Islet precursor cell (in vitro differentiated cells): ENCODE data around the gene IFT52.
"Not testable (repeated sequence)": the region's sequence is repeated elsewhere in the genome, so short reads cannot be mapped to it uniquely, and the experiment has no call there.

ENCODE experiments used
- DNase-seq: peaks from one replicate; pipeline ENCODE4 v3.0.0-alpha.2; 2018

IFT52 gene

DNA sequence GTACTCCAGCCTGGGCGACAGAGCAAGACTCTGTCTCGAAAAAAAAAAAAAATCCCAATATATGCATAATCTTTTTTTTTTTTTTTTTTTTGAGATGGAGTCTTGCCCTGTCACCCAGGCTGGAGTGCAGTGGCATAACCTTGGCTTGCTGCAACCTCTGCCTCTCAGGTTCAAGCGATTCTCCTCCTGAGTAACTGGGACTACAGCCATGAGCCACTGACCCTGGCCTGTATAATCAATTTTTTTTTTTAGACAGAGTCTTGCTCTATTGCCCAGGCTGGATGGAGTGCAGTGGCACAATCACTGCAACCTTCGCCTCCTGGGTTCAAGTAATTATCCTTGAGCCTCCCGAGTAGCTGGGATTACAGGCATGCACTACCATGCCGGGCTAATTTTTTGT, 64.4 kb downstream of the IFT52 start:
- DNase-seq = not testable (repeated sequence)

DNA sequence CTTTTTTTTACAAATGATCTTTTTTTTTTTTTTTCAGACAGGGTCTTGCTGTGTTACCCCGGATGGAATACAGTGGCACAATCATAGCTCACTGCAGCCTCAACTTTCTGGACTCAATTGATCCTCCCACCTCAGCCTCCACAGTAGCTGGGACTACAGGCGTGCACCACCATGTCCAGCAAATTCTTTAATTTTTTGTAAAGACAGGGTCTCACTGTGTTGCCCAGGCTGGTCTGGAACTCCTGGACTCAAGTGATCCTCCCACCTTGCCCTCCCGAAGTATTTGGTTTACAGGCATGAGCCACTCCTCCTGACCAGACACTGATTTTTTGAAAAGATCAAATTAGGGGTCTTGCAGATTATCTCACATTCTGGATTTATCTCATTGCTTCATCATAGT, 65.2 kb downstream of the IFT52 start:
- DNase-seq = no peak

DNA sequence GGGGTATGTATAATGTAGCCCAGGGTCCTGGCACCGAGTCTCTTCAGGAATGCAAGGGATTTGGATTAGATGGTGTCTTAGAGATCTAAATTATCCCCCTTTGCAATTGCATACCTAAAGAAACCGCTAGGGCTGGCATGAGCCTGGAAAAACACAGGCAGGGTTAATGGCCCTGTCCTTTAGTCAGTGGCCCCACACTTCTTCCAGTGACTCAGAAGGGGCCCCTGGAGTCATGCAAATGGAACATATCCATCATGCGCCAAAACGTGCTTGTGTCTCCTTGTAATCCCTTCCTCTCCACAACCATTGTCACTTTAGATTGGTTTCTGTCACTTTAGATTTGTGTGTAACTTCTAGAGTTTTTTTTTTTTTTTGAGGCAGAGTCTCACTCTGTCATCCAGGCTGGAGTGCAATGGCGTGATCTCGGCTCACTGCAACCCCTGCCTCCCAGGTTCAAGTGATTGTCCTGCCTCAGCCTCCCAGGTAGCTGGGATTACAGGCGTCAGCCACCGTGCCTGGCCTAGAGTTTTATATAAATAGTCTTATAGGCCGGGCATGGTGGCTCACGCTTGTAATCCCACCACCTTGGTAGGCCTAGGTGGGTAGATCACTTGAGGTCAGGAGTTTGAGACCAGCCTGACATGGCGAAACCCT, 67.5 kb downstream of the IFT52 start:
- peak; percentile 70 for DNase-seq

DNA sequence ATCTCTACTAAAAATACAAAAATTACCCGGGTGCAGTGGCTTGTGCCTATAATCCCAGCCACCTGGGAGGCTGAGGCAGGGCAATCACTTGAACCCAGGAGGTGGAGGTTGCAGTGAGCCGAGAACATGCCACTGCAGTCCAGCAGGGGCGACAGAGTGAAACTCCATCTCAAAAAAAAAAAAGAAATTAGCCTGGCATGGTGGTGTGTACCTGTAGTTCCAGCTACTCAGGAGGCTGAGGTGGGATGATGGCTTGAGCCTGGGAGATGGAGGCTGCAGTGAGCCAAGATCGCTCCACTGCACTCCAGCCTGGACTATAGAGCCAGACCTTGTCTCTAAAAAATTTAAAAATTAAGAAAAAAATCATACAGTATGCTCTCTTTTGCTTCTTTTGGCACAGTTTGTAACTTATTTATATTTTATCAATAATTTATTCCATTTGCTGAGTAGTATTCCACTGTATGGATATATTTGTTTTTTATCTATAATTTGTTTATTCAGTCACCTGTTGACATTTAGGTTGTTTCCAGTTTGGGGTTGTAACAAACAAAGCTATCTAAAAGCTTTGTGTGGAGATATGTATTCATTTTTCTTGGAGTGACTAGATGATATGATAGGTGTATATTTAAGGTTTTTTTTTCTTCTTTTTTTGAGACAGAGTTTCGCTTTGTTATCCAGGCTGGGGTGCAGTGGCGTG, 68.1 kb downstream of the IFT52 start:
- peak; percentile 44 for DNase-seq

DNA sequence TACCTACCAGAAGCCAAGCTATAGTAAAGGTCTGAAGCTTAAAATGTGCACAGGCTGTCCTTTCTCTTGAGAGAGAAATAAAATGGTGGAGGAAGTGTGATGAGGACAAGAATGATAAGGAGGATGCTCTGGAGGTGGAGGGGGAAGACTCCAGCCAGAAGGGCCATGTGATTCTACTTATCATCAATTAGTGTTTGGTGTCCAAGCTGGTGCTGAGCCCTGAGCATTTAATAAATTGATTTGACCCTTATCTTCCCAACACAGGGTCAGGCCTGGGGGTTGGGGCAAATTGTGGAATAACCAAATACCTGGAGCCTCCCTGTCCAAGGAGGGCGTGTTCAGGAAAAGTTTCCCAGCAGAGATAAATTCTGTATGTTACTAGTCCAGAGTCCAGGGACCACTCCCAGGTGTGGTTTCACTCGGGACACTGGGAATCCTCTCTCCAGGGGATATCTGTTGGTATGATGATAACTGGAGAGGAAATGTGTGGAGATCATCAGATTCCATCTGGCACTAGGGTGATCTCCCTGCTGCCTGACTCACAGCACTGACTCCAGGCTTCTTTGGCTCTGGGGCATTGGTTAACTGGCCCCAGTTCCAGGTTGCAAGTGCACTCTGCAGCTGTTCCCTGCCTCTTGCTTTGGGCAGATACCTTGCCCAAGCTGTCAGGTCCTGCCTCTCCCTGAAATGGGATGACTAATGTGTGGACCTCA, 72.4 kb downstream of the IFT52 start:
- peak; percentile 89 for DNase-seq

DNA sequence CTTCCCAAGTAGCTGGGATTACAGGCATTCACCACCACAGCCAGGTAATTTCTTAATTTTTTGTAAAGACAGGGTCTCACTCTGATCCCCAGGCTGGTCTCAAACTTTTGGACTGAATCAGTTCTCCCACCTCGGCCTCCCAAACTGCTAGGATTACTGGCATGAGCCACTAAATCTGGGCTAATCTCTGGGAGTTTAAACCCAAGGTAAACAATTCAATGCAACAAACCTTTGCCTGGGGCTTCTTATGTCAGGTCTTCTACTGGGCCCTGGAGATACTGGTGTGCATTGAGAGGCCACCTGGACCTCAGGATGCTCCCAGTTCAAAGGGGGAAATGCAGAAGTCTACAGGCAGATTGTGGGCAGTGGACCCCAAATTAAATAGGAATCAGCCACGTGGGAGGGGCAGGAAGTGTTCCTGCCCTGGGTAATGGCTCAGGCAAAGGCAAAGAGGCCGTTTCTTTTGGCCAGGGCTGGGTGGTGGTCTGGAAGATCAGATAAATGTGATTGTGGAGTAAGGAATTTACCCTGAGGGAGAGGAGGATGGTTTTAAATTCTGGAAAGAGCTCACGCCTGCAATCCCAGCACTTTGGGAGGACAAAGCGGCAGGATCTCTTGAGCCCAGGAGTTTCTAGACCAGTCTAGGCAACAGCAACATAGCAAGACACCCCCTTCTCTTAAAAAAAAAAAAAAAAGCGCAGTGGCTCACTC, 74.9 kb downstream of the IFT52 start:
- DNase-seq = peak; percentile 95

DNA sequence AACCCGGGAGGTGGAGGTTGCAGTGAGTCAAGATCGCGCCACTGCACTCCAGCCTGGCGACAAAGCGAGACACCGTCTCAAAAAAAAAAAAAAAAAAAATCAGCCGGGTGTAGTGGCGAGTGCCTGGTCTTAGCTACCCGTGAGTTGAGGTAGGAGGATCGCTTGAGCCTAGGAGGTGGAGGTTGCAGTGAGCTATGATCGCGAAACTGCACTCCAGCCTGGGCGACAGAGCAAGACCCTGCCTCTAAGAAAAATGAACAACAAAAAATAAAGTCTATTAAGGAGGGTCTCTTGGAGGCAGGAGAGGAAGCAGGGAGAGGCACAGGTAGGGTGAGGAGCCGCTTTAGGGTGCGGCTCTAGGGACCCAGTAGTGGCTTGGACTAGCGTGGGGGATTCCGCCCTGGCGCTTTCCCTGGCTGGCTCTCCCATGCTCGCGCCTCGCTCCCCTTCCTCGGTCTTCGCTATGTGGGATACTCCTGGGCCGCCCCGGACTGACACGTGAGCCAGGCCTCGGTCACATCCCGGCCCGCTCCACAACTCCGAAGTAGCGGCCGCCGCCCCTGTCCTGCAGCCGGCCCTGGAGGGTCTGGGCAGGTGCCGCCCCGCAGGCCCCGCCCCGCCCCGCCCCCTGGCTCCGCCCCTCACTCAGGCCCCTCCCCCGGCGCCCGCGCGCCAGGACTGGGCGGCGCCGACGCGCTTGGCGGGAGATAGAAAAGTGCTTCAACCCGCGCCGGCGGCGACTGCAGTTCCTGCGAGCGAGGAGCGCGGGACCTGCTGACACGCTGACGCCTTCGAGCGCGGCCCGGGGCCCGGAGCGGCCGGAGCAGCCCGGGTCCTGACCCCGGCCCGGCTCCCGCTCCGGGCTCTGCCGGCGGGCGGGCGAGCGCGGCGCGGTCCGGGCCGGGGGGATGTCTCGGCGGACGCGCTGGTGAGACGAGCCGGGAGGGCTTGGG, 75.9 kb downstream of the IFT52 start, which contains the start of gene MYBL2:
Gene MYBL2 (plus strand): TSS at position 739 of the 953 bp plus-strand sequence. CDS start 170 bp downstream, at position 909.
- peak; percentile 91 for DNase-seq

DNA sequence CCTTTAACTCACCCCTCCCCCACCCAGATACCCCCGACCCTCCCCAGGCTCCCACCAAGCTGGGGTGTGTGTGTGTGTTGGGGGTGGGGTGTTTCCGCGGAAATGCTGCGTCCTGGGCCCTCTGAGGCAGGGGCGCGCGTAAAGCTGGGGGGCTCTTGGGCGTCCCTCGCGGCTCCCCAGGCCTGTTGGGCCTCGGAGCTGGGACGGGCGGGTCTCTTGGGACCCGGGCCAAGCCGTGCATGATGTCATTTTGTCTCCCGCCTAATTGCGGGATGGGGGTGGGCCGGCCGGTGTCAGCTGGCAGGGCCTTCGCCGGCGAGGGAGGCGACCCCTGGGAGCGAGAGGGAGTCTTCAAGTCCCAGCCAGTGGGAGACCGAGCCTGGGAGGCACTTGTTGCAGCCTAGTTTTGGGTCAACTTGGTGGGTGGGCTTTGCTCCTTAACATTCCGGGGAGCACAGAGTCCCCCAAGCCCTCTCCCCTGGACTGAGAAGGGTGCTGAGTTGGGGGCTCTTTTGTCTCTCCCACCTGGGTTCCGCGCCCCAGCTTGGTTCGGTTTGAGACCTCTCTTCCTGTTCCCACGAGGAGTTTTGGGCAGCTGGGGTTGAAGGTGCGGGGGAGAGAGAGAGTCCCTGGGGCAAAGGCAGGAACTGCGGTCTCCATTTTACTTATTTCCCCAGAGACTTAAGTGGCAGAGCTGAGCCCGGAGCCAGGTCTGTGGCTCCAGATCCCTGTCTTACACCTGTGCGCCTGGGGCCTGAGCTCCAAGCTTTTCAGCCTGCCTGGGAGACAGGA, 76.8 kb downstream of the IFT52 start:
- peak; percentile 75 for DNase-seq

DNA sequence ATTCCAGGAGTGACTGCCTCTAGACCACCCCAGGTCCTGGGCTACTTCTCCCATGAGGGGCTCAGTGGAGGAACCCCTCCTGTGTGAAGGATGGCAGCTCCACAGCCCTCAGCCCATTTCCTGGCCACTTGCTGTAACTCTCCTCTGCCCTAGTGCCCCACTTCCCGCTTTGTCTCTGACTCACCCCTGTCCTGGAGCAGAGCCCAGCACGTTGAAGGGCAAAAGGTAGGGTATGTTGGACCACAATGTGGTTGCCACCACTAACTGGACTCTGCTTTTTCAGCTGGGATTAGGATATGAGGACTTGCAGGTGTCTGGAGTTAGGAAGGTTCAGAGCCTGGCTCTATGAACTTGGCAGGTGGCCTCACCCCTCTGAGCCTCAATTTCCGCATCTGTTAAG, 78.6 kb downstream of the IFT52 start:
- DNase-seq = no peak

DNA sequence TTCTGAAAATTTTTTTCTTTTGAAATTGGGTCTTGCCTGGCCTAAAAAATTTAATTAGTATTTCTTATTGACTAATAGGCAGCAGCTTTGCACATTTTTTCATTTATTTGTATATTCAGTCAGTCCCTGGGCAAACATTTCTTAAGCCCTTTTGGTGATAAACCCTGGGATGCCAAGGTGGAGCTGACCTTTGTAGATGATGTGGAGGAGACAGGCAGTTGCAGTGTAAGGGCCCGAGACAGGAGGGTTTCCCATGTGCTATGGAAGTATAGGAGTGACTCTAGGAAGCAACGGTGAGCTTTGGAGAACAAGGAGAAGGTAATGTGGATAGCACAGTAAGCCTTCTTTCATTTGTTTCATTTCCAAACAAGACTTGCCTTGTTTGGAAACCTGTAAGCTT, 79.7 kb downstream of the IFT52 start:
- DNase-seq = no peak

DNA sequence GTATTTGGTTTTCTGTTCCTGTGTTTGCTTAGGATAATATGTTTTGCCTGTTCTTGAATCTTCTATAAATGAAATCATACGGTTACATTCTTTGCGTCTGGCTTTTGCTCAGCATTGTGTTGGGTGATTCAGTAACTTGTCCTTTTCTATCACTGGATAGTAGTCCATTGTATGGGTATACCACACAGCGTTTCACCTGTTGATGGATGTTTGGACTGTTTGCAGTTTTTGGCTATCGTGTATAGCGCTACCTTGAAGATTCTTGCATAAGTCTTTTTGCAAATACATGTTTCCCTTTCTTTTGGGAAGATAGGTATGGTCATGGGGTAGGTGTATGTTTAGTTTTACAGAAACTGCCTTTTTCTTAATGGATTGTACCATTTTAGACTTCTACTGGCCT, 85.6 kb downstream of the IFT52 start:
- no peak for DNase-seq

DNA sequence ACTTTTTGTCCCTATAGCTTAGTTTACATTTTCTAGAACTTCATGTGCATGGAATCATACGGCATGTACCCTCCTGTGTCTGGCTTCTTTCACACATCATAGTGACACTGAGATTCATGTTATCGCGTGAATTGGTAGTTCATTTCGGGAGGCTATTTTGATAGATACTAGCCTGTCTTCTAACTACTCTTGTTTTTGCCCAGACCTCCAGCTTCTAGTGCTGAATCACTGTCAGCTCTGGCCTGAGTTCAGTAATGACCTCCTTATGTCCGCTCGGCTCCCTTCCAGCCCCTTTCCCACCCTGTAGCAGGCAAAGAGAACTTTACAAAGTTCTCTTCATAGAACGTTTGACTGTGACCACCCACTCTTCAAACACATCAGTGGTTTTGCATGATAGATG, 90.2 kb downstream of the IFT52 start:
- no peak for DNase-seq

DNA sequence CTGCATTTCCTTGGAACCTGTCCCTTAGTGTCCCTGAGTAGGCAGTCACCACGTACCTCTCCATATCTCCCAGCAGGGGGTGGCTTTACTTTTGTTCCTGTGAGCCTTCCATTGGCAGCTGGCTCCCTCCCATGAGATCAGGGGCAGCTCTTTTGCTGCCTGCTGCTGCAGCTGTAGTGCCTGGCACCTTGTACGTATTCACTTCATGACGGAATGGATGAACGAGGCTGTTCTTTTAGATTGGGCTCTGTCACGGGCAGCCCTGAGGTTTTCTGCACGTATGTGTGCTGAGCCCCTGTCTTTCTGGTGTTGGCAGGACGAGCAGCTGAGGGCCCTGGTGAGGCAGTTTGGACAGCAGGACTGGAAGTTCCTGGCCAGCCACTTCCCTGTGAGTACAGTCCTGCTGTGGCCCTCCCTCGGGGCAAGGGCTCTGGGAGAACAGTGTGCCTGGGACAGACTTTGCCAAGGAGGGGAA, 90.8 kb downstream of the IFT52 start:
- DNase-seq = no peak

DNA sequence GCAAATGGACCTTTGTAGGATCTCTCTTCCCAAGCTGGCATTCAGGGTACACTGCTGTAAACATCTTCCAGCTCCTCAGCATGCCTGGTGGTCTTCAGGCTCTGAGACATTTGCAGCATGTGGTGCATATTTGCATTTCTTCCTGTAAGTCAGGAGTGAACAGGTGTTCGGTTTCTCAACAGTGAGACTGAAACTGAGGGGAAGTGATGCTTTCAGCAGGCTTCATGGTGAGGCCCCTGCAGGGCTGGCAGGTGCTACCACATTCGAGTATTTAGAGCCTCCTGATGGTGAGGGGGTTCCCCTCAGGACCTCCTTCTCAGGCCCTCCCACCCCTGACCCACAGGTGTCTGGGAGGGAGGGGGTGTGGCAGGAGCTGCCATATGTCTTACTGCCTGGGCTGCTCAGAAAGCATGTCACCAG, 91.3 kb downstream of the IFT52 start:
- no peak for DNase-seq

DNA sequence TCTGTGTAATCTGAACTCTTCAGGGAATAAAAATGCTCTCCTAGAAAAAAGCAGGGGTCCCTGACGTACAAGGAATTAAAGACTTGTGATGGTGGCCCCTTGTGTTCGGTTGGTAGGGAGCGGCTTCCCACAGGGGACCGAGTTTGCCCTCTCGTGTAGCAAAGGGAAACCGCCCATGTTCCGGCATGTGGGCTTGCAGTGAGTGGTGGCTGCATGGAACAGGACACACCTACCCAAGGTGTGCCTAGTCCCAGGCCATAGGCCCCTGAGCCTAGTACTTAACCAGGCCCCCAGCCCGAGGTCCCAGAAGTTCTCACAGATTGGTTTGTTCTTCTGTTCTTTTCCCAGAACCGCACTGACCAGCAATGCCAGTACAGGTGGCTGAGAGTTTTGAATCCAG, 91.7 kb downstream of the IFT52 start:
- DNase-seq = no peak

DNA sequence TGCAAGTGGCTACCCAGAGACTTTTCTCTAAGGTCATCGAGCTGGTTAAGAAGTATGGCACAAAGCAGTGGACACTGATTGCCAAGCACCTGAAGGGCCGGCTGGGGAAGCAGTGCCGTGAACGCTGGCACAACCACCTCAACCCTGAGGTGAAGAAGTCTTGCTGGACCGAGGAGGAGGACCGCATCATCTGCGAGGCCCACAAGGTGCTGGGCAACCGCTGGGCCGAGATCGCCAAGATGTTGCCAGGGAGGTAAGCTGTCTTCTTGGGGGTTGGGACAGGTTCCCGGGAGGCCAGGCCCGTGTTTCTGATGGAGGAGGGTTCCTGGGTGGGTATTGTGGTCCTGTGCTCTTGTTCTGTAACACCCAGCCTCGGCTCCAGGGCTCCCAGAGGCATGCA, 96.1 kb downstream of the IFT52 start:
- DNase-seq = no peak

DNA sequence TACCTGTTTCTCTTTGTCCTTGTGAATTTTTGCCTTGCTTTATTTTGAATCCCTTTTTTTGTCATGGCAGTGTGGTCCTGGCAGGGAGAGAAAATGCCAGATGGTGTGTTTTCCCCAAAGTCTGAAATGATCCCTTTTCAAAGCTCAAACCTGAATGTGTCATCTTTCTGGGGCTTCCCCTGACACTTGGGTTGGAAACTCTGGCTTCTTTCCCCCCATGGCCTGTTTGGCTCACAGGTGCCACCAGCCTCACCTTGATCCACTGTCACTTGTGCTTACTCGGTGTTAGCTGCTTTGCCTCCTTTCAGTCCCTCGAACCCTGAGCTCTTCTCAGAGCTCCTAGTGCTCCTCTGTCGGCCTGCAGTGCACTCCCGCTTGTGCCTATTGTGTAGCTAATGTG, 98.4 kb downstream of the IFT52 start:
- DNase-seq = no peak

DNA sequence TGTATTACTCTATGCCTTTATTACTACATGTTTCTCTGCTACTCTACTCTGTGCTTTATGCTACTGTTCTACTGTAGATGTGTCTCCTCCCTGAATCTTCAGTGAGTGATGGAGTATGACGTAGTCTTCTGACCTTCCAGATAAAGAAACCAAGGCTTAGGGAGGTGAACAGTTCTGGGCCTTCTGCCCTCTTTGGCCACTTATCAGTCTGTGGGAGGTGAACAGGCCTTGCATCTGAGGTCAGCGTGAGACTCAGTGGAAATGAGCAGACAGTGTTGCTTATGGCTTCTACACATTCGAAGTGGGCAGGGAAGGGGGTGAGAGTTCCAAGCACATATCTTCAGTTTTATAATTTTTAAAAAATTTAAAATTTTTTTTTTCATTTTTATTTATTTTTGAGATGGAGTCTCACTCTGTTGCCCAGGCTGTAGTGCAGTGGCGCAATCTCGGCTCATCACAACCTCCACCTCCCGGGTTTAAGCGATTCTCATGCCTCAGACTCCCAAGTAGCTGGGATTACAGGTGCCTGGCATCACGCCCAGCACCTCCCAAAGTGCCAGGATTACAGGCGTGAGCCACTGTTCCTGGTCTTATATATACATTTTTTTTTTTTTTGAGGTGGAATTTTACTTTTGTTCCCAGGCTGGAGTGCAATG, 100.3 kb downstream of the IFT52 start:
- no peak for DNase-seq

DNA sequence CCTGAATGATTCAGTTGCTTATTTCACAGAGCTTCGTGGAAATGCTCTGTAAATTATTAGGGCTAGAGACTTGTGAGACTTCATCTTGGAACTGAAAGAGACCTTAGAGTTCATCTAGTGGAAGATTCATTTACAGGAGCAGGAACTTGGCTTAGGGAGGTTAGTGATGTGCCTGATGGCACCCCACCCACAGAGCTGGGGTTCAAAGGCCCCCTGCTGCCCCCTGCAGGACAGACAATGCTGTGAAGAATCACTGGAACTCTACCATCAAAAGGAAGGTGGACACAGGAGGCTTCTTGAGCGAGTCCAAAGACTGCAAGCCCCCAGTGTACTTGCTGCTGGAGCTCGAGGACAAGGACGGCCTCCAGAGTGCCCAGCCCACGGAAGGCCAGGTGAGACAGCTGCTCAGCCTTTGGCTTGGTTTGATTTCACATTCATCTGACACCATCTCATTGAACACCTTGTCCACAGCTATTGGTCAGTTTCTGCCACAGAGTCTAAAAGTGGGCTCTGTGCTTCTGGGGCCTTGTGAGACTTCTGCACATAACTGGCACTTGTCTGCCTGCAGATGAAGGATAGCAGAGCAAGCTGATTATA, 101.3 kb downstream of the IFT52 start:
- DNase-seq = peak; percentile 76

DNA sequence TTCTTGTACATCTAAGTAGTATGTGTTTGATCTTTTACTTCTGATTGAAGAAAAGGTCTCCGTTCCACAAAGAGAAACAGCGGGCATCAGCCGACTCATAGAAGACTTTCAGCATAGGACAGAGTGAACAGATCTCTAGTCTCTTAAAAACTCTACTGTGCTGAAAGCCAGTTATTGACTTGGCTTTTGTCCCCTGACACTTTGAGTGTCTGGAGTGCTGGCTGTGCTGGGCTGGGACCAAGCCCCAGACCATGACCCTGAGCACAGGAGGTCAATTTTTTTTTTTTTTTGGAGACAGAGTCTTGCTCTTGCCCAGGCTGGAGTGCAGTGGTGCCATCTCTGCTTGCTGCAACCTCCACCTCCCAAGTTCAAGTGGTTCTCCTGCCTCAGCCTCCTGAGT, 104.0 kb downstream of the IFT52 start:
- DNase-seq = no peak
